ENCODE data around the gene CERS1. TPM values are rescaled to one million over a fixed set of nuclear protein-coding genes. Genes with fewer than 3 reads are reported as not detected.

The CERS1 gene
- total and polyA plus RNA-seq, 10 of the 15 experiments (the other 5 are each of a cell fraction or from before 2014, with no cell fraction given): 0.19 TPM; not detected in 9

- TF ChIP-seq USF1 (IDR thresholded peaks at IDR 0.05; ENCODE audit: borderline replicate concordance, extremely low read length, insufficient read depth, low read depth, low read length): no peak
- 0 out of 2 replicates have a peak, but pooled peaks have one; percentile 46 for TF ChIP-seq ELK1 (IDR thresholded peaks at IDR 0.05; ENCODE audit: low read depth, low read length)
- TF ChIP-seq BMI1 (IDR thresholded peaks at IDR 0.05; ENCODE audit: borderline replicate concordance): no peak
- peak; percentile 93 for TF ChIP-seq POLR2A (IDR thresholded peaks at IDR 0.05; ENCODE audit: low read depth, low read length)
- no peak for TF ChIP-seq EP300 (IDR thresholded peaks at IDR 0.05; ENCODE audit: borderline replicate concordance in 1 of 2, control insufficient read depth in 1 of 2, low read depth in 2 of 2, low read length in 2 of 2)
- peak; percentile 43 for TF ChIP-seq RELA (IDR thresholded peaks at IDR 0.05; ENCODE audit: borderline replicate concordance, partially characterized antibody)
- TF ChIP-seq MXI1 (IDR thresholded peaks at IDR 0.05; ENCODE audit: low read depth, low read length): no peak
- no peak for TF ChIP-seq TARDBP (IDR thresholded peaks at IDR 0.05; ENCODE audit: borderline replicate concordance)
These were observed 64.2 kb downstream of the CERS1 start, which contains the start of gene UPF1 (continued) for GRCh38 chr19:18831524-18832305.

GRCh38 chr19:18830488-18830887, 65.5 kb downstream of the CERS1 start:
- H3K4me3 ChIP-seq: no peak overlapping the region
- no peaks in the 10 kb centered on the region; the same call in 1 of the 2 replicates for H3K4me1 ChIP-seq (ENCODE audit: control insufficient read depth, insufficient read depth, low read length)
- peaks cover 2% of the 10 kb centered on the region; the same call in 1 of the 3 replicates for H3K9me3 ChIP-seq (replicated peaks; ENCODE audit: control insufficient read depth, insufficient read depth, low read length)
- ChIA-PET CTCF (interaction anchor here (2.3 to 3.3 kb wide), 2 partner anchors 17 to 310 kb away, joined by 7 to 19 read pairs; no protein-coding TSS in a partner anchor), RAD21 (ENCODE audit: unreplicated experiment) (interaction anchor here (1.7 kb wide), 1 partner anchor 17 kb away, joined by 4 read pairs; no protein-coding TSS in a partner anchor), POLR2A (interaction anchor here (0.6 to 0.7 kb wide), 2 partner anchors 250 to 447 kb away, joined by 3 to 5 read pairs; no protein-coding TSS in a partner anchor), SMC1A (ENCODE audit: uncharacterized antibody, unreplicated experiment) (interaction anchor here (1.1 to 2.7 kb wide), 2 partner anchors 17 to 89 kb away, joined by 3 to 11 read pairs; partner anchors contain the start of genes COPE and DDX49)
- H3K27me3 ChIP-seq (replicated peaks in 1 of 2; ENCODE audit: control insufficient read depth in 2 of 2, insufficient read depth in 2 of 2, low read length in 1 of 2): no peaks in the 10 kb centered on the region
- intact Hi-C loops (cut with micrococcal nuclease; ENCODE audit: unreplicated experiment): loop anchor here (5.0 kb wide), 1 partner anchor 238 kb away; no protein-coding TSS in a partner anchor
- FAIRE-seq (no peak), ATAC-seq (no peak), DNase-seq (ENCODE audit: low read depth, low spot score) (no peak)
- peaks cover 13% of the 10 kb centered on the region; the same call in 1 of the 2 replicates for H4K20me1 ChIP-seq (ENCODE audit: control insufficient read depth, insufficient read depth)
- in situ Hi-C loops (cut with MboI): no loop called here
- no peak overlapping the region for H3K4me2 ChIP-seq (ENCODE audit: control insufficient read depth, insufficient read depth)
- no peak overlapping the region for H3K27ac ChIP-seq (ENCODE audit: control insufficient read depth, insufficient read depth)
- BruUV-seq (replicated peaks): no TSS peak
- H3K9ac ChIP-seq (ENCODE audit: control insufficient read depth, insufficient read depth, low read length): no peak overlapping the region
- H3K36me3 ChIP-seq (ENCODE audit: control insufficient read depth in 2 of 2, insufficient read depth in 2 of 2, low read length in 1 of 2): peaks cover 1 to 6% of the 10 kb centered on the region in 2 experiments; a peak in 3 of 4 replicates
- H2AFZ ChIP-seq (ENCODE audit: control insufficient read depth, low read depth, low read length): no peak overlapping the region
- peaks cover 37% of the 10 kb centered on the region for H3K79me2 ChIP-seq (ENCODE audit: control insufficient read depth, insufficient read depth, low read length)
- WGBS (ENCODE audit: insufficient coverage, insufficient replicate concordance, low lambda C conversion rate, missing lambda C conversion rate): 82% methylated on average over 2 of the region's 2 CpGs
- no peak for TF ChIP-seq SUPT20H (IDR thresholded peaks at IDR 0.05; ENCODE audit: borderline replicate concordance, control insufficient read depth, low read depth, low read length)
- TF ChIP-seq RELB (IDR thresholded peaks at IDR 0.05; ENCODE audit: low read depth): no peak
- no peak for TF ChIP-seq ZBED1 (IDR thresholded peaks at IDR 0.05; ENCODE audit: borderline replicate concordance)
- TF ChIP-seq E4F1 (IDR thresholded peaks at IDR 0.05; ENCODE audit: borderline replicate concordance, partially characterized antibody): no peak
- no peak for TF ChIP-seq MTA2 (IDR thresholded peaks at IDR 0.05; ENCODE audit: low read depth)
- no peak for TF ChIP-seq HCFC1 (IDR thresholded peaks at IDR 0.05; ENCODE audit: low read length)
- no peak for TF ChIP-seq KLF5 (IDR thresholded peaks at IDR 0.05; ENCODE audit: partially characterized antibody)
